GM13976 (cell line): ENCODE data around the gene AQP3.

Experiments used
- DNase-seq: peaks from one replicate; pipeline ENCODE4 v3.0.0; 2012; ENCODE audit warnings: low spot score
- CTCF ChIP-seq: IDR thresholded peaks from 2 replicates; pipeline ENCODE4 v1.5.1; 2012; ENCODE audit warnings: borderline replicate concordance, mild to moderate bottlenecking; ENCODE audit not compliant: insufficient read depth; ENCODE audit errors: extremely low read depth, missing control alignments, control extremely low read depth
- in situ Hi-C: fragments of 300-500 bp; cut with MboI; formaldehyde crosslinking; loops from one replicate; pipeline ENCODE4 v1.12.0; 2022; ENCODE audit warnings: low sequenced_read_pairs, mixed read lengths, inconsistent platforms; ENCODE audit not compliant: unreplicated experiment

AQP3 gene

GRCh38 chr9:33475357-33475756 is 28.0 kb upstream of the AQP3 start:
- DNase-seq, result no peak
- in situ Hi-C loops, result no loop called here
- no peak for TF ChIP-seq CTCF

- no peak for TF ChIP-seq CTCF
- DNase-seq, result peak; percentile 98
- in situ Hi-C loops, result no loop called here
Measured at GRCh38 chr9:33473643-33474352, 26.4 kb upstream of the AQP3 start, which contains the start of gene NOL6. NOL6 (minus strand) TSS chr9:33473924; CDS start chr9:33473842, 82 bp downstream.

- no peak for DNase-seq
- in situ Hi-C loops, result no loop called here
- TF ChIP-seq CTCF, result no peak
Measured at GRCh38 chr9:33472881-33473615, 25.7 kb upstream of the AQP3 start.

GRCh38 chr9:33472171-33472880 is 24.9 kb upstream of the AQP3 start:
- no peak for TF ChIP-seq CTCF
- in situ Hi-C loops, result no loop called here
- no peak for DNase-seq

- no peak for DNase-seq
- in situ Hi-C loops, result no loop called here
- TF ChIP-seq CTCF, result no peak
Measured at GRCh38 chr9:33471361-33471760, 24.0 kb upstream of the AQP3 start.

- TF ChIP-seq CTCF, result no peak
- DNase-seq, result no peak
- in situ Hi-C loops, result no loop called here
Measured at GRCh38 chr9:33469891-33470290, 22.5 kb upstream of the AQP3 start.
